GM21526 (cell line): ENCODE data around the gene NACC2.

Experiments used
- ATAC-seq: cut with Tn5 transposase; IDR thresholded peaks from one replicate; pipeline ENCODE4 v1.9.1; 2021; ENCODE audit warnings: moderate library complexity; ENCODE audit not compliant: unreplicated experiment, low FRiP score

NACC2 gene

GRCh38 chr9:136095070-136096058, at the start of gene NACC2:
NACC2 (minus strand) TSS chr9:136095289; CDS start chr9:136050521, 44,768 bp downstream.
- ATAC-seq = no peak

- ATAC-seq = no peak
These were observed 49.4 kb upstream of the NACC2 start for GRCh38 chr9:136144450-136144849.

- ATAC-seq = no peak
These were observed 48.3 kb upstream of the NACC2 start for GRCh38 chr9:136143215-136144001.

GRCh38 chr9:136142859-136143214, 47.7 kb upstream of the NACC2 start:
- no peak for ATAC-seq

GRCh38 chr9:136142414-136142796, 47.3 kb upstream of the NACC2 start:
- ATAC-seq = no peak

GRCh38 chr9:136141682-136142413, 46.8 kb upstream of the NACC2 start:
- no peak for ATAC-seq

- no peak for ATAC-seq
These were observed 45.9 kb upstream of the NACC2 start for GRCh38 chr9:136140966-136141365.

- no peak for ATAC-seq
These were observed 45.0 kb upstream of the NACC2 start for GRCh38 chr9:136140046-136140445.

GRCh38 chr9:136138566-136138965, 43.5 kb upstream of the NACC2 start:
- no peak for ATAC-seq

GRCh38 chr9:136137321-136138265, 42.5 kb upstream of the NACC2 start:
- ATAC-seq = no peak

- no peak for ATAC-seq
These were observed 41.2 kb upstream of the NACC2 start for GRCh38 chr9:136136127-136136925.

- ATAC-seq = no peak
These were observed 40.4 kb upstream of the NACC2 start for GRCh38 chr9:136135326-136136126.

GRCh38 chr9:136133959-136134484, 38.9 kb upstream of the NACC2 start:
- no peak for ATAC-seq

GRCh38 chr9:136133191-136133958, 38.3 kb upstream of the NACC2 start:
- no peak for ATAC-seq

- ATAC-seq = no peak
These were observed 37.5 kb upstream of the NACC2 start for GRCh38 chr9:136132512-136133050.

GRCh38 chr9:136131629-136132511, 36.8 kb upstream of the NACC2 start:
- ATAC-seq = no peak
